ENCODE measurements around the gene TRIM40. TPM values are rescaled to one million over a fixed set of nuclear protein-coding genes. Genes with fewer than 3 reads are reported as not detected.

The TRIM40 gene
- total RNA-seq, 1 experiment from 2014 or later, result not detected

- H3K9ac ChIP-seq (ENCODE audit: low read length), result no peak overlapping the region
- H3K9me3 ChIP-seq (ENCODE audit: control insufficient read depth in 1 of 2, insufficient read depth in 1 of 2, low read depth in 1 of 2, low read length in 2 of 2), result no peaks in the 10 kb centered on the region
- DNase-seq (ENCODE audit: low read depth, low spot score) (no peak), ATAC-seq (no peak)
- no peaks in the 10 kb centered on the region for H3K79me2 ChIP-seq (ENCODE audit: insufficient read depth, low read length)
- RAD21 ChIA-PET (ENCODE audit: low non-redundant PET in 1 of 2, low total read pairs in 2 of 2, uncharacterized antibody in 2 of 2, unreplicated experiment in 2 of 2), result no interaction called here
- TF ChIP-seq CTCF (IDR thresholded peaks at IDR 0.05 in 2 of 3, conservative IDR thresholded peaks at IDR 0.05 in 1 of 3; ENCODE audit: borderline replicate concordance in 1 of 3, insufficient read depth in 1 of 3, low read depth in 2 of 3, low read length in 2 of 3), result no peak
- no peak for TF ChIP-seq MAX (IDR thresholded peaks at IDR 0.05)
- no peak for TF ChIP-seq CBX3 (IDR thresholded peaks at IDR 0.05; ENCODE audit: low read depth)
- TF ChIP-seq REST (IDR thresholded peaks at IDR 0.05; ENCODE audit: low read depth), result no peak
- no peak for TF ChIP-seq JUND (IDR thresholded peaks at IDR 0.05)
- no peak for TF ChIP-seq ZBTB33 (IDR thresholded peaks at IDR 0.05; ENCODE audit: extremely low read depth, insufficient replicate concordance, low read length)
- TF ChIP-seq RAD21 (IDR thresholded peaks at IDR 0.05; ENCODE audit: low read depth), result no peak
- no peak for TF ChIP-seq POLR2AphosphoS5 (IDR thresholded peaks at IDR 0.05; ENCODE audit: low read depth, low read length)
- TF ChIP-seq EZH2 (IDR thresholded peaks at IDR 0.05), result no peak
- no peak for TF ChIP-seq TCF7L2 (IDR thresholded peaks at IDR 0.05; ENCODE audit: borderline replicate concordance, extremely low read depth, insufficient read depth, insufficient read length)
- TF ChIP-seq ZFX (IDR thresholded peaks at IDR 0.05), result no peak
- no peak for TF ChIP-seq ATF3 (IDR thresholded peaks at IDR 0.05)
- TF ChIP-seq FOSL1 (IDR thresholded peaks at IDR 0.05; ENCODE audit: low read depth), result no peak
- H3K4me1 ChIP-seq (ENCODE audit: control insufficient read depth in 1 of 2, insufficient read depth in 2 of 2, low read length in 2 of 2), result peaks cover 0 to 4% of the 10 kb centered on the region in 2 experiments; a peak in 1 of 4 replicates
- H3K27ac ChIP-seq (ENCODE audit: low read depth, low read length), result no peak overlapping the region
- H3K36me3 ChIP-seq (ENCODE audit: control insufficient read depth in 1 of 2, insufficient read depth in 2 of 2, low read length in 2 of 2), result no peaks in the 10 kb centered on the region
- H2AFZ ChIP-seq (ENCODE audit: low read depth, low read length, poor library complexity, severe bottlenecking), result no peak overlapping the region
- no peaks in the 10 kb centered on the region for H3K9me2 ChIP-seq (ENCODE audit: insufficient read depth)
- H3K4me3 ChIP-seq (replicated peaks in 1 of 2; ENCODE audit: low read depth in 1 of 2, low read length in 2 of 2), result no peak overlapping the region
- POLR2A ChIA-PET, result no interaction called here
- no peak overlapping the region for H3K4me2 ChIP-seq (ENCODE audit: low read length)
- intact Hi-C loops (cut with micrococcal nuclease), result no loop called here
- BruUV-seq (replicated peaks), result no TSS peak
- H3K27me3 ChIP-seq (ENCODE audit: insufficient read depth, low read length), result no peaks in the 10 kb centered on the region
- CTCF ChIA-PET, result no interaction called here
- H4K20me1 ChIP-seq (ENCODE audit: insufficient read depth), result no peaks in the 10 kb centered on the region
Measured at GRCh38 chr6:30136570-30137286, 788 bp downstream of the TRIM40 start.

All from HCT116 (cell line).